ENCODE data around the gene JADE1. TPM values are rescaled to one million over a fixed set of nuclear protein-coding genes. Genes with fewer than 3 reads are reported as not detected.
A peak's percentile ranks its signal among the peaks of the same experiment; 100 is the strongest.

Gene JADE1
- total RNA-seq, 5 donors from 2014 or later (not counting 1 experiment from before 2014, with no cell fraction given), result 51.3 to 63.0 (median 56.6) TPM

GRCh38 chr4:128818442-128818841 is 8.9 kb downstream of the JADE1 start:
- Mint-ChIP-seq H3K4me1 (peaks cover 76 to 79% (median 77%) of the 10 kb centered on the region in 3 donors), H3K27me3 (no peaks in the 10 kb centered on the region), H3K36me3 (peaks cover 7% of the 10 kb centered on the region), H3K9me3 (no peaks in the 10 kb centered on the region), H3K27ac (no peak overlapping the region), H3K4me3 (peak overlapping the region in 1 of 3 donors; percentile 8)
- 100% methylated on average over 1 of the region's 4 CpGs for WGBS (ENCODE audit: insufficient coverage)
- POLR2A ChIA-PET, result interaction anchor here in 1 of 2 donors (0.7 kb wide), 1 partner anchor 9 kb away, joined by 3 read pairs; no protein-coding TSS in a partner anchor
- no peak overlapping the region for H3K4me3 ChIP-seq (ENCODE audit: control insufficient read depth in 1 of 2, extremely low read depth in 1 of 2, low read length in 1 of 2)
- ATAC-seq (replicated peaks in 1 of 4) (no peak), DNase-seq (no peak)
- H3K27ac ChIP-seq (ENCODE audit: low read length), result no peak overlapping the region
- peaks cover 0 to 2% of the 10 kb centered on the region in 2 donors for H3K36me3 ChIP-seq (ENCODE audit: control insufficient read depth in 2 of 2, extremely low read depth in 1 of 2, insufficient read depth in 1 of 2, low read length in 1 of 2)
- H3K27me3 ChIP-seq (replicated peaks in 1 of 2; ENCODE audit: control insufficient read depth in 2 of 2, extremely low read depth in 1 of 2, insufficient read depth in 2 of 2, low read length in 1 of 2), result no peaks in the 10 kb centered on the region
- CTCF ChIA-PET, result interaction anchor here (0.6 to 1.2 kb wide), 2 partner anchors 8 to 34 kb away, joined by 3 read pairs; no protein-coding TSS in a partner anchor
- H3K9me3 ChIP-seq, result no peaks in the 10 kb centered on the region
- peaks cover 3 to 26% of the 10 kb centered on the region in 2 experiments for H3K4me1 ChIP-seq (ENCODE audit: control insufficient read depth in 1 of 2, extremely low read depth in 1 of 2, insufficient read depth in 2 of 2, low read length in 2 of 2)

GRCh38 chr4:128819082-128819742 is 9.7 kb downstream of the JADE1 start:
- no peaks in the 10 kb centered on the region for H3K27me3 Mint-ChIP-seq
- peaks cover 74 to 78% (median 76%) of the 10 kb centered on the region in 3 donors for H3K4me1 Mint-ChIP-seq
- H3K27ac Mint-ChIP-seq, result peak overlapping the region; percentile 25 to 34
- peak overlapping the region in 1 of 3 donors; percentile 43 for H3K4me3 Mint-ChIP-seq
- Histone ChIP-seq H3K4me3 (ENCODE audit: control insufficient read depth in 1 of 2, extremely low read depth in 1 of 2, low read length in 1 of 2) (no peak overlapping the region), H3K9me3 (no peaks in the 10 kb centered on the region), H3K27ac (ENCODE audit: low read length) (no peak overlapping the region), H3K27me3 (replicated peaks in 1 of 2; ENCODE audit: control insufficient read depth in 2 of 2, extremely low read depth in 1 of 2, insufficient read depth in 2 of 2, low read length in 1 of 2) (no peaks in the 10 kb centered on the region), H3K36me3 (ENCODE audit: control insufficient read depth in 2 of 2, extremely low read depth in 1 of 2, insufficient read depth in 1 of 2, low read length in 1 of 2) (peaks cover 0 to 2% of the 10 kb centered on the region in 2 donors), H3K4me1 (ENCODE audit: control insufficient read depth in 1 of 2, extremely low read depth in 1 of 2, insufficient read depth in 2 of 2, low read length in 2 of 2) (peaks cover 3 to 26% of the 10 kb centered on the region in 2 experiments)
- H3K36me3 Mint-ChIP-seq, result peaks cover 7% of the 10 kb centered on the region
- WGBS (ENCODE audit: insufficient coverage), result 78% methylated on average over 5 of the region's 6 CpGs
- ATAC-seq (replicated peaks in 1 of 4), result no peak
- CTCF ChIA-PET, result interaction anchor here (0.5 to 1.2 kb wide), 2 partner anchors 33 to 863 kb away, joined by 3 to 5 read pairs; no protein-coding TSS in a partner anchor
- H3K9me3 Mint-ChIP-seq, result no peaks in the 10 kb centered on the region
- POLR2A ChIA-PET, result interaction anchor here in 1 of 2 donors (0.5 to 0.7 kb wide), 2 partner anchors 8 to 852 kb away, joined by 3 to 5 read pairs; no protein-coding TSS in a partner anchor
- DNase-seq, result no peak

DNA sequence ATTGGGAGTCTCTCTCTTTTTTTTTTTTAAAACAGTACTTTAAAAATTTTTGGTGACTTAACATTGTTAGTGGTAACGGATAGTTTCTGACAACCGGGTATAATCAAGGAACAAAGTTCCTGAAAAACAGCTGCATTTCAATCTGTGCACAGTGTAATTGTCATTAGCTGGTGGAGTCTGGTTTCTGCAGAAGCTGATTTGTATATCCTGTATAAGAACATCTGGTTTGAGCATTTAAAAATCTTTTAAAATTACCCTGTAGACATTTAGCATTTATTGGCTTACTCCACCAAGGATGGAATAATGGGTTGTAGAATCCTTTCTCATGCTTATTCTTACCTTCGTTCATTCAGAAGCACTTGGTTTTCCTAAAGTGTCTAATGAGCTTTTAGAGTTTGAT is 11.2 kb downstream of the JADE1 start:
- Histone ChIP-seq H3K36me3 (ENCODE audit: control insufficient read depth in 2 of 2, extremely low read depth in 1 of 2, insufficient read depth in 1 of 2, low read length in 1 of 2) (peaks cover 0 to 4% of the 10 kb centered on the region in 2 donors), H3K4me3 (ENCODE audit: control insufficient read depth in 1 of 2, extremely low read depth in 1 of 2, low read length in 1 of 2) (no peak overlapping the region), H3K27ac (ENCODE audit: low read length) (no peak overlapping the region), H3K27me3 (replicated peaks in 1 of 2; ENCODE audit: control insufficient read depth in 2 of 2, extremely low read depth in 1 of 2, insufficient read depth in 2 of 2, low read length in 1 of 2) (no peaks in the 10 kb centered on the region), H3K4me1 (ENCODE audit: control insufficient read depth in 1 of 2, extremely low read depth in 1 of 2, insufficient read depth in 2 of 2, low read length in 2 of 2) (peaks cover 7 to 29% of the 10 kb centered on the region in 2 experiments), H3K9me3 (no peaks in the 10 kb centered on the region)
- ChIA-PET CTCF (interaction anchor here (0.6 to 0.8 kb wide), 4 partner anchors 15 to 630 kb away, joined by 3 to 5 read pairs (median 4); no protein-coding TSS in a partner anchor), POLR2A (interaction anchor here (1.1 to 1.4 kb wide), 2 partner anchors 8 to 9 kb away, joined by 3 to 4 read pairs; no protein-coding TSS in a partner anchor)
- Mint-ChIP-seq H3K36me3 (peaks cover 7% of the 10 kb centered on the region), H3K27ac (no peak overlapping the region), H3K9me3 (no peaks in the 10 kb centered on the region), H3K4me1 (peaks cover 79 to 85% (median 81%) of the 10 kb centered on the region in 3 donors), H3K4me3 (no peak overlapping the region), H3K27me3 (no peaks in the 10 kb centered on the region)
- no peak for DNase-seq
- no CpG with 5 or more reads among the region's 3 CpGs for WGBS (ENCODE audit: insufficient coverage)
- ATAC-seq (replicated peaks in 1 of 4), result no peak

GRCh38 chr4:128821151-128821550 is 11.7 kb downstream of the JADE1 start:
- ChIA-PET CTCF (interaction anchor here (0.6 to 0.8 kb wide), 7 partner anchors 15 to 630 kb away, joined by 3 to 6 read pairs (median 3); no protein-coding TSS in a partner anchor), POLR2A (interaction anchor here (1.1 to 1.4 kb wide), 2 partner anchors 8 to 9 kb away, joined by 3 to 4 read pairs; no protein-coding TSS in a partner anchor)
- no peaks in the 10 kb centered on the region for H3K27me3 ChIP-seq (replicated peaks in 1 of 2; ENCODE audit: control insufficient read depth in 2 of 2, extremely low read depth in 1 of 2, insufficient read depth in 2 of 2, low read length in 1 of 2)
- no peaks in the 10 kb centered on the region for H3K9me3 Mint-ChIP-seq
- no peaks in the 10 kb centered on the region for H3K27me3 Mint-ChIP-seq
- no peak overlapping the region for H3K4me3 Mint-ChIP-seq
- WGBS (ENCODE audit: insufficient coverage), result no CpG with 5 or more reads among the region's 2 CpGs
- ATAC-seq (replicated peaks in 1 of 4) (no peak), DNase-seq (no peak)
- H3K4me1 ChIP-seq (ENCODE audit: control insufficient read depth in 1 of 2, extremely low read depth in 1 of 2, insufficient read depth in 2 of 2, low read length in 2 of 2), result peaks cover 7 to 34% of the 10 kb centered on the region in 2 experiments
- no peak overlapping the region for H3K27ac ChIP-seq (ENCODE audit: low read length)
- no peak overlapping the region for H3K4me3 ChIP-seq (ENCODE audit: control insufficient read depth in 1 of 2, extremely low read depth in 1 of 2, low read length in 1 of 2)
- no peak overlapping the region for H3K27ac Mint-ChIP-seq
- H3K4me1 Mint-ChIP-seq, result peaks cover 80 to 85% (median 81%) of the 10 kb centered on the region in 3 donors
- H3K36me3 ChIP-seq (ENCODE audit: control insufficient read depth in 2 of 2, extremely low read depth in 1 of 2, insufficient read depth in 1 of 2, low read length in 1 of 2), result peaks cover 0 to 4% of the 10 kb centered on the region in 2 donors
- no peaks in the 10 kb centered on the region for H3K9me3 ChIP-seq
- H3K36me3 Mint-ChIP-seq, result peaks cover 7% of the 10 kb centered on the region

- Histone ChIP-seq H3K9me3 (no peaks in the 10 kb centered on the region), H3K36me3 (ENCODE audit: control insufficient read depth in 2 of 2, extremely low read depth in 1 of 2, insufficient read depth in 1 of 2, low read length in 1 of 2) (peaks cover 0 to 2% of the 10 kb centered on the region in 2 donors), H3K4me1 (ENCODE audit: control insufficient read depth in 1 of 2, extremely low read depth in 1 of 2, insufficient read depth in 2 of 2, low read length in 2 of 2) (peaks cover 6 to 35% of the 10 kb centered on the region in 2 experiments), H3K27me3 (replicated peaks in 1 of 2; ENCODE audit: control insufficient read depth in 2 of 2, extremely low read depth in 1 of 2, insufficient read depth in 2 of 2, low read length in 1 of 2) (no peaks in the 10 kb centered on the region), H3K4me3 (ENCODE audit: control insufficient read depth in 1 of 2, extremely low read depth in 1 of 2, low read length in 1 of 2) (no peak overlapping the region), H3K27ac (ENCODE audit: low read length) (no peak overlapping the region)
- H3K27me3 Mint-ChIP-seq, result no peaks in the 10 kb centered on the region
- ATAC-seq (replicated peaks in 1 of 4), result no peak
- whole genome bisulfite sequencing (ENCODE audit: insufficient coverage), result no CpG with 5 or more reads among the region's 1 CpG
- H3K9me3 Mint-ChIP-seq, result no peaks in the 10 kb centered on the region
- H3K36me3 Mint-ChIP-seq, result peaks cover 14% of the 10 kb centered on the region
- H3K4me3 Mint-ChIP-seq, result no peak overlapping the region
- peaks cover 83 to 91% (median 83%) of the 10 kb centered on the region in 3 donors for H3K4me1 Mint-ChIP-seq
- ChIA-PET POLR2A (interaction anchor here in 1 of 2 donors (0.7 to 1.2 kb wide), 2 partner anchors 9 to 282 kb away, joined by 3 to 4 read pairs; no protein-coding TSS in a partner anchor), CTCF (no interaction called here)
- no peak for DNase-seq
- no peak overlapping the region for H3K27ac Mint-ChIP-seq
These were observed 13.6 kb downstream of the JADE1 start for GRCh38 chr4:128823025-128823661.

GRCh38 chr4:128825226-128825625 is 15.7 kb downstream of the JADE1 start:
- no peak overlapping the region for H3K27ac Mint-ChIP-seq
- no peaks in the 10 kb centered on the region for H3K27me3 ChIP-seq (replicated peaks in 1 of 2; ENCODE audit: control insufficient read depth in 2 of 2, extremely low read depth in 1 of 2, insufficient read depth in 2 of 2, low read length in 1 of 2)
- peaks cover 23% of the 10 kb centered on the region for H3K36me3 Mint-ChIP-seq
- 91% methylated on average over 4 of the region's 7 CpGs for WGBS (ENCODE audit: insufficient coverage)
- ATAC-seq (replicated peaks in 1 of 4) (no peak), DNase-seq (no peak)
- peak overlapping the region in 1 of 3 donors; percentile 4 for H3K4me3 Mint-ChIP-seq
- ChIA-PET POLR2A (interaction anchor here in 1 of 2 donors (1.0 kb wide), 1 partner anchor 12 kb away, joined by 5 read pairs; no protein-coding TSS in a partner anchor), CTCF (interaction anchor here in 1 of 2 donors (0.6 kb wide), 1 partner anchor 59 kb away, joined by 3 read pairs; no protein-coding TSS in a partner anchor)
- no peaks in the 10 kb centered on the region for H3K9me3 ChIP-seq
- peaks cover 82 to 89% (median 82%) of the 10 kb centered on the region in 3 donors for H3K4me1 Mint-ChIP-seq
- H3K4me3 ChIP-seq (ENCODE audit: control insufficient read depth in 1 of 2, extremely low read depth in 1 of 2, low read length in 1 of 2), result no peak overlapping the region
- H3K4me1 ChIP-seq (ENCODE audit: control insufficient read depth in 1 of 2, extremely low read depth in 1 of 2, insufficient read depth in 2 of 2, low read length in 2 of 2), result peaks cover 6 to 27% of the 10 kb centered on the region in 2 experiments
- H3K36me3 ChIP-seq (ENCODE audit: control insufficient read depth in 2 of 2, extremely low read depth in 1 of 2, insufficient read depth in 1 of 2, low read length in 1 of 2), result peaks cover 0 to 4% of the 10 kb centered on the region in 2 donors
- no peak overlapping the region for H3K27ac ChIP-seq (ENCODE audit: low read length)
- peaks cover 0 to 6% (median 0%) of the 10 kb centered on the region in 3 donors for H3K9me3 Mint-ChIP-seq
- no peaks in the 10 kb centered on the region for H3K27me3 Mint-ChIP-seq
